SHP77 treated with DMSO at 0.1 percent for 48 hours (cell line): ENCODE measurements around the gene SEPTIN12.
"Not testable (repeated sequence)": the region's sequence is repeated elsewhere in the genome, so short reads cannot be mapped to it uniquely, and the experiment has no call there.

Experiments used
- DNase-seq: peaks from one replicate; lab custom pipeline; 2025; lab: John Stamatoyannopoulos, UW

The SEPTIN12 gene

GRCh38 chr16:4752351-4753100 lies 35.6 kb downstream of the SEPTIN12 start:
- DNase-seq: no peak

DNA sequence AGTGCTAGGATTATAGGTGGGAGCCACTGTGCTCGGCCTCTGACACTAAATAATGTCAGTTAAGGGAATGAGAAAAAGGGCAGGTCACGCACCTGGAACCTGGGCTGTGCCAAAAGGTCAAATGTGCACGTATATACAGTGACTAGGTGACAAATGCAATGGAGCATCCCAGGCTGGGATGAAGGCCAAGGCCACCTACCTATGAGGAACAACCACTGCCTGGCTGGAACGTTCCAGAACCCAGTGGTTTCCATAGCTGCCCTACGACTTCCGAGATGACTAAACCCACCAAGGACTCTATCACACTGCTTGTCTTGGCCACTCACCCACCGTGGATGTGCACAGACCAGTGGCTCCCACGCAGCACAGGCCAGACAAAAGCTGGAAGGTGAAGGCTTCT lies 37.2 kb downstream of the SEPTIN12 start:
- no peak for DNase-seq

GRCh38 chr16:4749700-4750257 lies 38.4 kb downstream of the SEPTIN12 start:
- DNase-seq: no peak

DNA sequence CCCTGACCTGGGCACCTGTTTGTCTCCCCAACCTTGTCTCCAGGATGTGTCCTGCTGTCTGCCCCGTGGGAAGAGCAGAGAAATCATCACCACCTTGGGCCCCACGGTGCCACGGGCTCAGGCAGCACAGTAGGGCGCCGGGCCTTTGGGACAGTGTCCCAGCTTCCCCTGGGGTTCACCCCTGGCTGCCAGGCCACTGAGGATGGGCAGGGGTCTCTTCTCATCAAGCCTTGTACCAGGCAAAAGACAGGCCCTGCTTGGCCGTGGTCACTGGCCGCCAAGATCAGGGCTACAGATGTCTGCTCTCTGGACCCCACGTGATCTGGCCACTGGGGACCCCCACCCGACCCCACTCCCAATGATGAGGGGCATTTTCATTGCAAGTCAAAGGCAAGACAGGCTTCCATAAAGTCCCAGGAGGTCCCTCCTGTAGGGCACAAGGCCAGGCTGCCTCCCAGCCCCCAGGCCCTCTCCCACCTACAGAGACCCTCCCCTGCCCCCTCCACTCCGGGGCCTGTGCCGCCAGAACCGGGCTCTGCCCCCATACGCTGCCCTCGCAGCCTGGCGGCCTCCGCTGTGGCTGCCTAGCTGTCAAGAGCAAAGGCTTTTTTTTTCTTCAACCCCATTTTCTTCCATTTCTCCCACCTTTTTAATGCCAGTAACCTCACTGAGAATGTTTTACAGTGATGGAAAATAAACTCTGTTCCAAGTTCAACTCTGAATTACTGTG lies 39.3 kb downstream of the SEPTIN12 start:
- DNase-seq: no peak

- DNase-seq: no peak
Observed at GRCh38 chr16:4747906-4748681, 40.1 kb downstream of the SEPTIN12 start.

GRCh38 chr16:4746991-4747574 lies 41.1 kb downstream of the SEPTIN12 start:
- DNase-seq: no peak

DNA sequence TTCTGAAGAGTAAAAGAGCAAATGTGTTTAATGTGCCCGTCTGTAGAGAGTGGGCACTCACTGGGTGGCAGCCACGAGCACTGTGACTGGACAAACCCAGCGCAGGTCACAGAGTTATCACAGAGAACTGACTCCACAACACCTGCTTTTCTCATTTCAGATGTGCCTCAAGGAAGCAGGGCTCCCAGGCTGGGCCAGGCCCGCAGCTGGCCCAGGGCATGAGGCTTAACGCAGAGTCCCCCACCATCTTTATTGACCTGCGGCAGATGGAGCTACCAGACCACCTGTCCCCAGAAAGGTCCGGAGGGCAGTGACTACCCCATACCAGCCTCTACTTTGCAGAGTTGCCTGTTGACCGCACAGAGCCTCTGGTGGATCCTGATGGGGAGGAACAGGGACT lies 41.9 kb downstream of the SEPTIN12 start:
- DNase-seq: no peak

DNA sequence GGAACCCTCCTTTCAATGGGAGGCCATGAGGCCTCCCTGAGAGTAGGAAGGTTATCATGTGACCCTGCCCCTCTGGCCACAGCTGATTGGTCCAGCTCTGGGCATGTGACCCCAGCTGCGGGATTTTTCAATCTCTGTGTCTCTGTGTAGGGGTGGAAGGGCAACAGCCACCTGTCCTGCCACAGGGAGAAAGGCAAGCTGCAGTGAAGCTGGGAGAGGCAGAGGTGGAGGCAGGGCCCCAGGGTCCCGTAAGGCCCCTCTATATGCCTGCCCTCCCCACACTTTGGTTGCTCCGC lies 42.9 kb downstream of the SEPTIN12 start:
- DNase-seq: no peak

DNA sequence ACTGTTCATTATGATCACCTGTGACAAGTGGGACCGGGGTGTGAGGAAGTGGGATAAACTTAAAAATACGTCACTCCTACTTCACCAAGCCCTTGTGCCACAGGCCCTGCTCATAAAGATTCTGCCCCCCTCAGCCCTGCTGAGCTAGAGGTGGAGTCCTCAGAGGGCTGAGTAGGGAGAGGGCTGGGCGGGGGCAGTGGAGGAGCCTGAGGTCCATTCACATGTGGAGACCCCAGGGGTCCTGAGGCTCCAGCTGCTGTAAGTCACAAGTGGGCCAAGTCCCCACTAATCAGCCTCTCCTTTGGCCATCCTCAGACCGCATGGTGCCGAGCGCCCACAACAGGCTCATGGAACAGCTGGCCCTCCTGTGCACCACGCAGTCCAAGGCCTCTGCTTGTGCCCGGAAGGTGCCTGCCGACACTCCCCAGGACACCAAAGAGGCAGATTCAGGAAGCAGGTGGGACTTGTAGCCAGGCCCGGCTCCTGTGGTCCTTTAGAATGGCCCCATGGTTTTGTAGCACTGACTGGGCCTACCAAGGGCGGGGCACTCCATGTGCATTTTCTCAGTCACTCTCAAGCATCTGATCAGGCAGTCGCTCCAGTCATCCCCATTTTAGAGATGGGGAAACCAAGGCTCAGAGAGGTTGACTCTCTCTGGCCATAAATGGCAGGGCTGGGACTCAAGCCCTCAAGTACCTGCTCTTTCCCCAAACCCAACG lies 43.4 kb downstream of the SEPTIN12 start:
- no peak for DNase-seq

DNA sequence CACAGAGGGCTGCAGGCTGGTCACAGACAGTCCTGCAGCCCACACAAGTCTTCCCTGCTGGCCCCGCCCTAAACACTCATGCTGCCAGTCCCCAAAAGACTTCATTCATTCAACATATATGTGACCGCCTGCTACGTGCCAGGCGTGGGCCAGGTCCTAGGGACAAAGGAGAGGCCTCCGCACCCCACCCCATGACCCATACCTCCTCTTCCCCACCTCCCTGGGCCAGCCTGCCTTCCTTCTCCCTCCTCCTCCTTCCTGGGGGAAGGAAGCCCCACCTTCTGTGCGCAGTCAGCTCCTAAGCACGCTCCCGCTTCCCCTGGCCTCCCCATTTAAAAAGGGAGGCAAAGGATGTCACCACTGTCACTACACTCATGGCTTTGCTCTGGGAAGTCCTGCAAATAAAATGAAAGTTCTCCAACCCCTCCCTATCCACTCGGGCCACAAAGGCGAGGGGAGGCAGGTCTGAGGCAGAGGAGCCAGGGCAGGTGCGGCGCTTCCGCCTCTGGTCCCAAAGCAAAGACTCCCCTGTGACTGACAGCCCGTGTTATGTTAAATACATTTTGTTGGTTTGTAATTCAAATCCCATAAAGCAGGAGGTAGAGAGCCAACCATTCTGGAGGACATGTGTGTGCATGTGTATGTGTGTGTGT lies 44.8 kb downstream of the SEPTIN12 start:
- DNase-seq: no peak

DNA sequence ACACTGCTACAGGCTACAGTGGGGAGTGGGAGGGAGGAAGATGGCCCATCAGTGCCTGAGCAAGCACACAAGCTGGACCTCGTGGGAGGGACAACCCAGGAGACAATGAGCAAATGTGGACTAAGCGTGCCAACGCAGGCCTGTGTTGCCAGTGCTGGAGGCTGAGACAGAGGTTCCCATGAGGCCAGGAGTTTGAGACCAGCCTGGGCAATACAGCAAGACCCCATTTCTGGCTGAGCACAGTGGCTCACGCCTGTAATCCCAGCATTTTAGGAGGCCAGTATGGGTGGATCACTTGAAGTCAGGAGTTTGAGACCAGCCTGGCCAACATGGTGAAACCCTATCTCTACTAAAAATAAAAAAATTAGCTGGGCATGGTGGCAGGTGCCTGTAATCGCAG lies 49.8 kb downstream of the SEPTIN12 start:
- DNase-seq: not testable (repeated sequence)

DNA sequence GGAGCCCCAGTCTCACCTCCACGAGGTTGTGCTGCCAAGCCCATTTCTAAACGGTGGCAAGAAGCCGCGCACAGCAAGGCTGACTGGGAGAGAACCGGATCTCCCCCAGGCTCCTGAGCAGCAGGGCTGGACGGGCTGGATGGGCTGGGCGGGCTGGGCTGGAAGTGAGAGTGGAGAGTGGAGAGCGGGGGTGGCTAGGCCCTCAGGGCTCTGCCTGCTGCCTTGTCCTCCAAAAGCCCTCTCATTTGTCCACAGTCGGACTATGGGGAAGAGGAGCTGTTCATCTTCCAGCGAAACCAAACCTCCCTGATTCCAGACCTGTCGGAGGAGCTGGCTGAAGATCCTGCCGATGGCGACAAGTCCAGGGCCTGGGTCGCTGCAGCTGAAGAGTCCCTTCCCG lies 50.6 kb downstream of the SEPTIN12 start:
- DNase-seq: no peak

DNA sequence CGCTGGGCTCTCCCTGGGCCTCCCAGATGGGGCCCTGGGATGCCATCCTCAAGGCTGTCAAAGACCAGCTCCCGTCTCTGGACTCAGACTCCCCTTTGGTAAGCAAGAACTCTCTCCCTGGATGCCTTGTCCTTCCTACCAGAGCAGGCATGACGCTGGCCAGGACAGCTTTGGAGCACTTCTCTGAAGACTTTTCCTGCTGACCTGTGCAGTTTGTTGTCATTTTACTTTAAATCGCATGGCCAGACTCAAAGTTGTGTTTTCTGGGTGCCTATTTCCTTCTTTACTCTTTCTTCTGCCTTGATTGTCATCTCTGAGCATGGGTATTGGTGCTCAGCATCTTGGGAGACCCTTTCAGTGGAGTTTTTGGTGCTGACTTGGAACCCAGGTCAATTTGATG lies 51.6 kb downstream of the SEPTIN12 start:
- no peak for DNase-seq

DNA sequence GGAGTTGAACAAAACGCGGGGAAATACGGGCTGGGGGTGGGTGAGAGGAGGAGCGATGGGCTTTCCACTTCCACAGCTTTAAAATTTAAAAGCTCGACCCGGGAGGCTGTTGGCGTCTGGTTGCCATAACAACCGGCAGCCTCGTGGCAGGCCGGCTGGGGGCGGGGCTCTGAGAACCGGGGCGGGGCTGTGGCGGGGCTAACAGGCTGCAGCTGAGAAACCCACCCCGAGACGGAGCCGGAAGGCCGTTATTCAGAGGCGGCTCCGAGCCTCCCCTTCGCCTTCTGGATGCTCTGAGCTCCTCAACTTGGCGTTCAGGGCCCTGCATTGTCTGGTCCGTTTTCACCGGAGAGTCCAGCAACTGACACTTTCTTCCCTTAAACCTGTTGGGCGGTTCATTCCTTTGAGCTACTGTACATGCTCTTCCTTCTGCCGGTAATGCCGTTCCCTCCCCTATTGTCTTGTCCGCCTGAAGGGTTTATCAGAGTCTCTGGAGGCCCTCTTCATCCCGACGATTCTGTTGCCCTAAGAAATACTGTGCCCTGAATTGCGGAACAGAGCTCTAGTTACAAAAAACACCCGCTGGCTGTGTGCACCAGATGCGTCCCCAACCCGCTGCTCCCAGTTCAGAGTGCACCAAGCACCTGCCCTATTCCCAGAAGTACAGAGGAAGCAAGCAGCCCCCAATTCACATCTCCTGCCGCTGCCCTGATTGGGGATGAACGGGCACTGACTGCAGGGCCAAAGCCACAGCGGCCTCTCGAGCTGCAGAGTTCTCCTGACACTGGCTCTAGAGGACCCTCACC lies 53.2 kb downstream of the SEPTIN12 start:
- no peak for DNase-seq

- DNase-seq: peak; percentile 88
Observed at GRCh38 chr16:4734063-4734729, 53.9 kb downstream of the SEPTIN12 start, which contains the start of the genes ANKS3 and DNAAF8. TSS of gene ANKS3 (minus strand) at chr16:4734271. CDS start at chr16:4730149, 4,122 bp downstream. TSS of gene DNAAF8 (plus strand) at chr16:4734537. CDS start at chr16:4736515, 1,978 bp downstream.

GRCh38 chr16:4733747-4734062 lies 54.4 kb downstream of the SEPTIN12 start:
- DNase-seq: no peak

DNA sequence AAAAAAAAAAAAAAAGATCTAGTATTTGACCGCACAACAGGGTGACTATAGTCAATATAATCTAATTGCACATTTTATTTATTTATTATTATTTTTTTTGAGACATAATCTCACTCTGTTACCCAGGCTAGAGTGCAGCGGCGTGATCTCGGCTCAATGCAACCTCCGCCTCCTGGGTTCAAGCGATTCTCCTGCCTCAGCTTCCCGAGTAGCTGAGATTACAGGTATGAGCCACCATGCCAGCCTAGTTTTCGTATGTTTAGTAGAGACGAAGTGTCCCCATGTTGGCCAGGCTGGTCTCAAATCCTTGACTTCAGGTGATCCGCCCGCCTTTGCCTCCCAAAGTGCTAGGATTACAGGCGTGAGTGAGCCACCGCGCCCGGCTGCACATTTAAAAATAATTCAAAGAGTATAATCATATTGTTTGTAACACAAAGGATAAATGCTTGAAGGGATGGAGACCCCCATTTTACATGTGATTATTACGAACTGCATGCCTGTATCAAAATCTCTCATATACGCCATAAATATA lies 54.9 kb downstream of the SEPTIN12 start:
- DNase-seq: no peak

DNA sequence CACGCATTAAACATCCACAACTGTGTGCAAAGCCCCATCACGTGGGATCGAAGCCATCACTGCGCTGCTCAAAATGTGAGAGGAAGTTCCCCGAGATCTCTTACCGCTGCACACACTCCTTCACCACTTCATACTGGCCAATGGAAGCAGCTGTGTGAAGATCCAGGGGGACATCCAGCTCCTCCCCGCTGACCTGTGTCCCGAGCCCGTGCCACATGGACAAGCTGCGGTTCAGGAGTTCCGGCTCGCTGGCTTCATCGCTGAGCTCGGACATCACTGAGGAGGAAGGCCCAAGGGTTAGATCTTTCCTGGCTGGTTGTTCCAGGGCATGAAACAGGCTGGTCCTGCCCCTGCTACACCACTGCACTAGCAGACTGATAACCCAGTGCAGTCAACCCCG lies 58.3 kb downstream of the SEPTIN12 start:
- no peak for DNase-seq

DNA sequence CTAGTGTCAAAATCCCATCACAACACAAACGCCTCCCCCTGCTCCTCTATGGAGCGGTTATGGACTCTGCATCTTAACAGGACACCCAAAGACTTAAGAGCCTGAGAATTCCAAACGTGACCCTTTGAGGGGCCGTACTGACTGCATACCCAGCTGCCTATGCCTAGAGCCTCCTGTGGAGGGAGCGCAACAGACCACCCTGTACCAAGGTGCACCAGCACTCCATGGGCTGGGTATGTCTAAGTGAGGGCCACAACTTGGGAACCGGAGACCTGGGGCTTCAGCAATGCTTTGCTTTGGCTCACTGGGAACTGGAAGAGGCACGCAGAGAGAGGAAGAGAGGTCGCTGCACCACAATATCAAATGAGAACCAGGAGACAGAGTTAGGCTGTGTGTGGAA lies 59.5 kb downstream of the SEPTIN12 start:
- DNase-seq: no peak
